PC-3 (cell line): ENCODE results near the gene ZNF497. TPM values are rescaled to one million over a fixed set of nuclear protein-coding genes. Genes with fewer than 3 reads are reported as not detected.

Experiments
- ATAC-seq: fragments of 200-7000 bp; cut with Tn5 transposase; 2 replicates; pipeline ENCODE4 v1.9.1; 2020; ENCODE audit warnings: mild to moderate bottlenecking, moderate library complexity
- BruUV-seq: library from RNA; stranded (reverse); fragments of 400-500 nt; replicated peaks from 2 replicates; lab custom pipeline; 2021; lab: Mats Ljungman, UMichigan
- CTCF ChIA-PET: fragments of 300-600 bp; sonication (Branson Sonifier 250); formaldehyde crosslinking; loops from one replicate; lab custom pipeline; 2022; ENCODE audit warnings: antibody characterized with exemption; lab: Charles Lee
- POLR2A ChIA-PET: fragments of 300-600 bp; sonication (Branson Sonifier 250); formaldehyde crosslinking; loops from one replicate; lab custom pipeline; 2022; ENCODE audit warnings: antibody characterized with exemption; ENCODE audit not compliant: unreplicated experiment; lab: Charles Lee
- DNase-seq: peaks from one replicate; pipeline ENCODE4 v3.0.0-alpha.2; 2015
- H2AFZ ChIP-seq: fragments of 300-600 bp; sonication (generic); 2 replicates; pipeline ENCODE4 v1.6.0; 2016; ENCODE audit warnings: antibody characterized with exemption, low read length
- H3F3A ChIP-seq: fragments of 300-600 bp; sonication (generic); one replicate; pipeline ENCODE4 v1.6.0; 2017; ENCODE audit warnings: antibody characterized with exemption, low read length, control low read depth, mild to moderate bottlenecking; ENCODE audit not compliant: unreplicated experiment
- H3K27ac ChIP-seq: fragments of 300-600 bp; sonication (generic); 2 replicates; pipeline ENCODE4 v1.5.1; 2016; ENCODE audit warnings: mild to moderate bottlenecking, low read length
- H3K27me3 ChIP-seq: fragments of 300-600 bp; sonication (generic); 2 replicates; pipeline ENCODE4 v1.6.1; 2016; ENCODE audit warnings: low read length, mixed read lengths
- H3K36me3 ChIP-seq: fragments of 300-600 bp; sonication (generic); 2 replicates; pipeline ENCODE4 v1.6.1; 2016; ENCODE audit warnings: low read depth, mixed run types, low read length, mixed read lengths
- H3K4me1 ChIP-seq: fragments of 300-600 bp; sonication (generic); 2 replicates; pipeline ENCODE4 v1.5.1; 2016; ENCODE audit warnings: low read length; ENCODE audit not compliant: insufficient read depth
- H3K4me2 ChIP-seq: fragments of 300-600 bp; sonication (generic); 2 replicates; pipeline ENCODE4 v1.6.0; 2016; ENCODE audit warnings: low read length
- H3K4me3 ChIP-seq: fragments of 300-600 bp; sonication (generic); 2 replicates; pipeline ENCODE4 v1.5.1; 2016; ENCODE audit warnings: mild to moderate bottlenecking, low read length, mixed read lengths
- H3K79me2 ChIP-seq: fragments of 300-600 bp; sonication (generic); 2 replicates; pipeline ENCODE4 v1.6.1; 2017; ENCODE audit warnings: low read length, mixed read lengths
- H3K9ac ChIP-seq: fragments of 300-600 bp; sonication (generic); 2 replicates; pipeline ENCODE4 v1.6.0; 2016; ENCODE audit warnings: mild to moderate bottlenecking, low read length
- H3K9me2 ChIP-seq: fragments of 300-600 bp; sonication (generic); replicated peaks from 2 replicates; pipeline ENCODE4 v1.6.1; 2016; ENCODE audit warnings: mixed run types, low read length, mixed read lengths
- H3K9me3 ChIP-seq: fragments of 300-600 bp; sonication (generic); 2 replicates; pipeline ENCODE4 v1.6.1; 2016; ENCODE audit warnings: low read length, mixed read lengths
- H4K20me1 ChIP-seq: fragments of 300-600 bp; sonication (generic); 2 replicates; pipeline ENCODE4 v1.6.1; 2016; ENCODE audit warnings: low read length, mixed read lengths
- EZH2 ChIP-seq: fragments of 300-600 bp; sonication (generic); IDR thresholded peaks from one replicate; pipeline ENCODE4 v1.6.1; 2017; ENCODE audit warnings: antibody characterized with exemption, mild to moderate bottlenecking, low read length; ENCODE audit not compliant: unreplicated experiment
- EZH2phosphoT487 ChIP-seq: fragments of 300-600 bp; sonication (generic); IDR thresholded peaks from 2 replicates; pipeline ENCODE4 v1.6.1; 2018; ENCODE audit warnings: mild to moderate bottlenecking, antibody characterized with exemption, low read length, borderline replicate concordance
- intact Hi-C: fragments of 100-400 bp; cut with micrococcal nuclease; formaldehyde crosslinking; loops from 2 replicates; pipeline ENCODE4 v1.9.0; 2023
- total RNA-seq: library from RNA; depleted of rRNA; stranded (reverse); fragments of >200 nt; gene quantifications from 2 replicates; pipeline ENCODE4 v1.2.3, GENCODE V29; 2014
- TF ChIP-seq, protein P1 (sequence below): fragments of 300-600 bp; sonication (generic); conservative IDR thresholded peaks from 2 replicates; pipeline ENCODE4 v1.5.1; 2017; ENCODE audit warnings: antibody characterized with exemption, low read depth, mild to moderate bottlenecking, low read length

Gene ZNF497
- total RNA-seq, 1 experiment from 2014 or later: 2.2 TPM

DNA sequence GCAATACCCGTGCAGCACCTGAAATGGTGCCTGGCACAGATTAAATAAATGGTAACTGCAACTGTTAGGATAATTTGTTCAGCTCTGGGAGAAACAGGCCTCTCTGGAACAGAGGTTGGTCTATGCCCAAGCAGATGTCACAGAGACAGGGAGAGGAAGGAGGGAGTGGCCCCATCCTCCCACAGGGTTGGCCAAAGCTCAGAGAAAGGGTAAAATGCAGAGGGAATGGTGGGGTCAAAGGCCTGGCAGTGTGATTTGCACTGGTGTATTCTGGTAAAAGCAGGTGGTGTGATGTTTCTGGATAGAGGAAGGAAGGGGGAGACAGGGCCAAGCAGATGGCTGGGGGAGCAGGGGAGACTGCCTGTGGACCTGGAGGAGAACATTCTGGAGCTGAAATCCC, 26.3 kb downstream of the ZNF497 start:
- TF ChIP-seq, protein P1, sequence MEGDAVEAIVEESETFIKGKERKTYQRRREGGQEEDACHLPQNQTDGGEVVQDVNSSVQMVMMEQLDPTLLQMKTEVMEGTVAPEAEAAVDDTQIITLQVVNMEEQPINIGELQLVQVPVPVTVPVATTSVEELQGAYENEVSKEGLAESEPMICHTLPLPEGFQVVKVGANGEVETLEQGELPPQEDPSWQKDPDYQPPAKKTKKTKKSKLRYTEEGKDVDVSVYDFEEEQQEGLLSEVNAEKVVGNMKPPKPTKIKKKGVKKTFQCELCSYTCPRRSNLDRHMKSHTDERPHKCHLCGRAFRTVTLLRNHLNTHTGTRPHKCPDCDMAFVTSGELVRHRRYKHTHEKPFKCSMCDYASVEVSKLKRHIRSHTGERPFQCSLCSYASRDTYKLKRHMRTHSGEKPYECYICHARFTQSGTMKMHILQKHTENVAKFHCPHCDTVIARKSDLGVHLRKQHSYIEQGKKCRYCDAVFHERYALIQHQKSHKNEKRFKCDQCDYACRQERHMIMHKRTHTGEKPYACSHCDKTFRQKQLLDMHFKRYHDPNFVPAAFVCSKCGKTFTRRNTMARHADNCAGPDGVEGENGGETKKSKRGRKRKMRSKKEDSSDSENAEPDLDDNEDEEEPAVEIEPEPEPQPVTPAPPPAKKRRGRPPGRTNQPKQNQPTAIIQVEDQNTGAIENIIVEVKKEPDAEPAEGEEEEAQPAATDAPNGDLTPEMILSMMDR: no peak
- TF ChIP-seq EZH2phosphoT487 (no peak), EZH2 (no peak)
- no peak overlapping the region for H3K9ac ChIP-seq
- POLR2A ChIA-PET: no interaction called here
- no peaks in the 10 kb centered on the region for H3F3A ChIP-seq
- no TSS peak for BruUV-seq
- no peaks in the 10 kb centered on the region for H3K4me1 ChIP-seq
- H3K4me3 ChIP-seq: no peak overlapping the region
- DNase-seq (no peak), ATAC-seq (no peak)
- no peak overlapping the region for H3K4me2 ChIP-seq
- H3K9me2 ChIP-seq: no peaks in the 10 kb centered on the region
- no peaks in the 10 kb centered on the region for H4K20me1 ChIP-seq
- H3K27me3 ChIP-seq: no peaks in the 10 kb centered on the region
- intact Hi-C loops: no loop called here
- H3K9me3 ChIP-seq: no peaks in the 10 kb centered on the region; the same call in 1 of the 2 replicates
- CTCF ChIA-PET: no interaction called here
- H3K36me3 ChIP-seq: peaks cover 40% of the 10 kb centered on the region
- no peaks in the 10 kb centered on the region for H3K79me2 ChIP-seq
- H3K27ac ChIP-seq: no peak overlapping the region
- no peak overlapping the region for H2AFZ ChIP-seq

DNA sequence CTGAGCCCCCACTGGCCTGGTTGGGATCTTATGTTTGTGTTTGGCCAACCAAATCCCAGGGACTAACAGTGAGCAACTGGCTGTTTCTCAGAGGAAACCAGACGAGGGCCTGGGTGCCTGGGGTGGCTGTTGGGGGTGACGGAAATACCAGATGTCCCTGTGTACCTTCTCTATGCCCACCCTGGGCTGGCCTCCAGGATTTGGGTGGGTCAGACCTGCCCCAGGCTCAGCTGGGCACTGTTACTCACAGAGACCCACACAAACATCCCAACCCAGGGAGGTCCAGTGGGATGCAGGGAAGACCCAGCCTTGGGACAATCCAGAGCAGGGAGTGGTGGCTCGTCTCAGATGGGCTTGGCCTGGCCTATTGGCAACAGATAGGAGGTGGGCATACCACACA, 26.9 kb downstream of the ZNF497 start:
- Histone ChIP-seq H3F3A (no peaks in the 10 kb centered on the region), H3K4me1 (peaks cover 3% of the 10 kb centered on the region), H3K4me3 (no peak overlapping the region), H3K27me3 (no peaks in the 10 kb centered on the region), H3K36me3 (peaks cover 40% of the 10 kb centered on the region), H3K4me2 (no peak overlapping the region), H3K9ac (no peak overlapping the region), H3K79me2 (peaks cover 3% of the 10 kb centered on the region; the same call in 1 of the 2 replicates), H2AFZ (no peak overlapping the region), H3K9me3 (no peaks in the 10 kb centered on the region; the same call in 1 of the 2 replicates), H3K27ac (no peak overlapping the region), H4K20me1 (no peaks in the 10 kb centered on the region), H3K9me2 (no peaks in the 10 kb centered on the region)
- POLR2A ChIA-PET: no interaction called here
- TF ChIP-seq EZH2 (no peak), EZH2phosphoT487 (no peak)
- TF ChIP-seq, protein P1: no peak
- CTCF ChIA-PET: no interaction called here
- ATAC-seq: no peak
- no peak for DNase-seq
- no TSS peak for BruUV-seq
- intact Hi-C loops: no loop called here

DNA sequence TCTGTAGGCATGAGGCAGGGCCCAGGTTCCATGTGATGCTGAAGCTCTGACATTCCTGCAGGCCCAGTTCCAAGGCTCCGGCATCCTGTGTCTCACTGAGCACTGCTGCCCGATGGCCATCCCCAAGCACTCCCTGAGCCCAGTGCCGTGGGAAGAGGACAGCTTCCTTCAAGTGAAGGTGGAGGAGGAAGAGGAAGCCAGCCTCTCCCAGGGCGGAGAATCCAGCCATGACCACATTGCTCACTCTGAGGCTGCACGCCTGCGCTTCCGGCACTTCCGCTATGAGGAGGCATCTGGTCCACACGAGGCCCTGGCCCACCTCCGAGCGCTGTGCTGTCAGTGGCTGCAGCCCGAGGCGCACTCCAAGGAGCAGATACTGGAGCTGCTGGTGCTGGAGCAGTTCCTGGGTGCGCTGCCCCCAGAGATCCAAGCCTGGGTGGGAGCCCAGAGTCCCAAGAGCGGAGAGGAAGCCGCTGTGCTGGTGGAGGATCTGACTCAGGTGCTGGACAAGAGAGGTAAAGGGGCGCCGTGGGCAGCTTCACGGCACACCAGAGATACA, 27.8 kb downstream of the ZNF497 start:
- no peaks in the 10 kb centered on the region for H3K27me3 ChIP-seq
- TF ChIP-seq EZH2: no peak
- no peak for TF ChIP-seq EZH2phosphoT487
- TF ChIP-seq, protein P1: no peak
- H3F3A ChIP-seq: no peaks in the 10 kb centered on the region
- H3K27ac ChIP-seq: no peak overlapping the region
- H3K36me3 ChIP-seq: peaks cover 36% of the 10 kb centered on the region
- H3K4me2 ChIP-seq: no peak overlapping the region
- peaks cover 3% of the 10 kb centered on the region; the same call in 1 of the 2 replicates for H3K79me2 ChIP-seq
- no peaks in the 10 kb centered on the region for H4K20me1 ChIP-seq
- intact Hi-C loops: no loop called here
- ATAC-seq (no peak), DNase-seq (no peak)
- no peak overlapping the region for H3K9ac ChIP-seq
- CTCF ChIA-PET: no interaction called here
- no peaks in the 10 kb centered on the region for H3K9me2 ChIP-seq
- no TSS peak for BruUV-seq
- no peak overlapping the region for H3K4me3 ChIP-seq
- H3K9me3 ChIP-seq: no peaks in the 10 kb centered on the region; the same call in 1 of the 2 replicates
- peaks cover 9% of the 10 kb centered on the region for H3K4me1 ChIP-seq
- no peak overlapping the region for H2AFZ ChIP-seq
- POLR2A ChIA-PET: no interaction called here
